Parathyroid adenoma (tissue), 2 donors: ENCODE results near the gene KRTAP17-1.
A peak's percentile ranks its signal among the peaks of the same experiment; 100 is the strongest.

ENCODE experiments used
- H2AFZ ChIP-seq: fragments of 300-600 bp; sonication (generic); one replicate; pipeline ENCODE4 v1.7.0; 2017; ENCODE audit warnings: antibody characterized with exemption, mild to moderate bottlenecking
- H3K27ac ChIP-seq: fragments of 300-600 bp; sonication (generic); one replicate; pipeline ENCODE4 v1.7.0; 2017
- H3K27me3 ChIP-seq: fragments of 300-600 bp; sonication (generic); one replicate; pipeline ENCODE4 v1.7.0; 2017; ENCODE audit warnings: low read length; ENCODE audit not compliant: control insufficient read depth, insufficient read depth
- H3K36me3 ChIP-seq: fragments of 300-600 bp; sonication (generic); one replicate; pipeline ENCODE4 v1.7.0; 2017; ENCODE audit warnings: low read length; ENCODE audit not compliant: control insufficient read depth, insufficient read depth
- H3K4me1 ChIP-seq: fragments of 300-600 bp; sonication (generic); one replicate; pipeline ENCODE4 v1.7.0; 2017; ENCODE audit warnings: control low read depth
- H3K4me2 ChIP-seq: fragments of 300-600 bp; sonication (generic); one replicate; pipeline ENCODE4 v1.7.0; 2017; ENCODE audit warnings: low read length
- H3K4me3 ChIP-seq: fragments of 300-600 bp; sonication (generic); one replicate; pipeline ENCODE4 v1.7.0; 2017; ENCODE audit warnings: low read depth, low read length
- H3K79me2 ChIP-seq: fragments of 300-600 bp; sonication (generic); one replicate; pipeline ENCODE4 v1.7.0; 2017; ENCODE audit warnings: control low read depth
- H3K9ac ChIP-seq: fragments of 300-600 bp; sonication (generic); one replicate; pipeline ENCODE4 v1.7.0; 2017; ENCODE audit warnings: mild to moderate bottlenecking
- H3K9me3 ChIP-seq: fragments of 300-600 bp; sonication (generic); one replicate; pipeline ENCODE4 v1.7.0; 2017; ENCODE audit warnings: low read length; ENCODE audit not compliant: control insufficient read depth
- CTCF ChIP-seq: fragments of 300-600 bp; sonication (generic); IDR thresholded peaks from one replicate; pipeline ENCODE4 v1.7.0; 2017; ENCODE audit warnings: antibody characterized with exemption, mild to moderate bottlenecking
- donor health status: primary hyperparathyroidism.

KRTAP17-1 gene

GRCh38 chr17:41333836-41334235 lies 18.3 kb upstream of the KRTAP17-1 start:
- H3K4me1 ChIP-seq, result peaks cover under 1% of the 10 kb centered on the region

GRCh38 chr17:41333098-41333497 lies 17.6 kb upstream of the KRTAP17-1 start:
- Histone ChIP-seq H3K9me3 (no peaks in the 10 kb centered on the region), H2AFZ (no peak overlapping the region), H3K27me3 (no peaks in the 10 kb centered on the region), H3K4me3 (no peak overlapping the region), H3K27ac (no peak overlapping the region), H3K9ac (no peak overlapping the region), H3K4me1 (no peaks in the 10 kb centered on the region), H3K36me3 (no peaks in the 10 kb centered on the region), H3K4me2 (no peak overlapping the region), H3K79me2 (no peaks in the 10 kb centered on the region)
- no peak for TF ChIP-seq CTCF

More at GRCh38 chr17:41333836-41334235, 18.3 kb upstream of the KRTAP17-1 start:
- Histone ChIP-seq H3K9me3 (no peaks in the 10 kb centered on the region), H3K79me2 (no peaks in the 10 kb centered on the region), H3K27ac (no peak overlapping the region), H3K4me2 (no peak overlapping the region), H3K9ac (no peak overlapping the region), H3K27me3 (no peaks in the 10 kb centered on the region), H2AFZ (no peak overlapping the region), H3K36me3 (no peaks in the 10 kb centered on the region), H3K4me3 (no peak overlapping the region)
- no peak for TF ChIP-seq CTCF

- Histone ChIP-seq H3K9ac (no peak overlapping the region), H3K4me3 (no peak overlapping the region), H3K4me2 (no peak overlapping the region), H3K9me3 (no peaks in the 10 kb centered on the region), H3K36me3 (no peaks in the 10 kb centered on the region), H3K27me3 (no peaks in the 10 kb centered on the region), H3K27ac (no peak overlapping the region), H3K79me2 (no peaks in the 10 kb centered on the region), H2AFZ (no peak overlapping the region), H3K4me1 (no peaks in the 10 kb centered on the region)
- no peak for TF ChIP-seq CTCF
These were observed 16.7 kb upstream of the KRTAP17-1 start for GRCh38 chr17:41332239-41332638.

- Histone ChIP-seq H3K27ac (no peak overlapping the region), H3K9me3 (no peaks in the 10 kb centered on the region), H3K9ac (no peak overlapping the region), H3K4me1 (no peaks in the 10 kb centered on the region), H3K79me2 (no peaks in the 10 kb centered on the region), H2AFZ (no peak overlapping the region), H3K36me3 (no peaks in the 10 kb centered on the region), H3K4me2 (no peak overlapping the region), H3K4me3 (no peak overlapping the region), H3K27me3 (no peaks in the 10 kb centered on the region)
- no peak for TF ChIP-seq CTCF
These were observed 16.1 kb upstream of the KRTAP17-1 start for GRCh38 chr17:41331606-41332005.

GRCh38 chr17:41329279-41329948 lies 13.9 kb upstream of the KRTAP17-1 start:
- Histone ChIP-seq H3K4me2 (no peak overlapping the region), H3K79me2 (no peaks in the 10 kb centered on the region)

More at GRCh38 chr17:41329279-41329948, 13.9 kb upstream of the KRTAP17-1 start:
- no peak overlapping the region for H3K9ac ChIP-seq
- H3K4me1 ChIP-seq, result no peaks in the 10 kb centered on the region
- no peak overlapping the region for H3K4me3 ChIP-seq
- no peak overlapping the region for H3K27ac ChIP-seq
- no peaks in the 10 kb centered on the region for H3K27me3 ChIP-seq
- peak; percentile 49 for TF ChIP-seq CTCF
- H2AFZ ChIP-seq, result no peak overlapping the region
- H3K9me3 ChIP-seq, result no peaks in the 10 kb centered on the region
- H3K36me3 ChIP-seq, result no peaks in the 10 kb centered on the region
